SK-N-MC (cell line): ENCODE measurements around the gene MPPED2.

Experiments used
- DNase-seq: peaks from one replicate; pipeline ENCODE4 v3.0.0-alpha.2; 2011; ENCODE audit warnings: low read depth, low spot score
- H3K27ac ChIP-seq: fragments of 200-600 bp; sonication (generic); 2 replicates; pipeline ENCODE4 v1.5.1; 2016; ENCODE audit warnings: mixed run types
- H3K36me3 ChIP-seq: fragments of 200-600 bp; sonication (generic); 2 replicates; pipeline ENCODE4 v1.6.1; 2017; ENCODE audit warnings: antibody characterized with exemption, low read length, mixed read lengths; ENCODE audit not compliant: insufficient read depth
- H3K4me3 ChIP-seq: fragments of 200-600 bp; sonication (generic); 2 replicates; pipeline ENCODE4 v1.5.1; 2016
- H3K9ac ChIP-seq: fragments of 200-600 bp; sonication (generic); 2 replicates; pipeline ENCODE4 v1.8.0; 2017; ENCODE audit warnings: mixed run types, mixed read lengths; ENCODE audit not compliant: insufficient read length
- H3K9me3 ChIP-seq: fragments of 200-600 bp; sonication (generic); 2 replicates; pipeline ENCODE4 v1.6.1; 2017; ENCODE audit warnings: low read depth, mild to moderate bottlenecking, antibody characterized with exemption, low read length, moderate library complexity, mixed read lengths
- EZH2 ChIP-seq: fragments of 200-600 bp; sonication (generic); IDR thresholded peaks from one replicate; pipeline ENCODE4 v1.6.1; 2017; ENCODE audit warnings: antibody characterized with exemption
- FOXP2 ChIP-seq: optimal IDR thresholded peaks from 2 replicates; pipeline ENCODE3; 2011; ENCODE audit warnings: mild to moderate bottlenecking, moderate library complexity; ENCODE audit not compliant: insufficient read depth; ENCODE audit errors: extremely low read length, control extremely low read depth
- POLR2AphosphoS5 ChIP-seq: IDR thresholded peaks from 2 replicates; pipeline ENCODE4 v1.6.1; 2012; ENCODE audit warnings: mild to moderate bottlenecking, low read depth, low read length, borderline replicate concordance

MPPED2 gene

DNA sequence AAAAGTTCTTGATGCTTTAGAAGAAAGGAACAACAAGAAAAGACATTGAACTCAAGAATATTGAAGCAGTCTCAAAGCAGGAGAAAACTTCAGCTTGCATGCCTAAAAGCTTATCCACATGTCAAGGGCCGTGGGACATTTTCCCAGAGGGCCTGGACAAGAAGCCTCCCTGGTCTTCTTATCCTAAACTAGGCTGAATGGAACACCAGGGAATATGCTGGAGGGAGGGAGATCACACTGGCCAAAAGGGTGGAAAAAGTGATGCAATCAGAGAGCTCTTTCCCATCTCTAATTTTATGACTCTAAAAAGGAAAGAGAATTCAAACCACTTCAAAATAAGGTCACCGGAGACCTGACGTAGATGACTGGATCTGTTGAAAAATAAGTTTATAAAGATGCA lies 107.2 kb downstream of the MPPED2 start:
- Histone ChIP-seq H3K27ac (no peak overlapping the region), H3K9me3 (no peaks in the 10 kb centered on the region), H3K36me3 (no peaks in the 10 kb centered on the region), H3K9ac (no peak overlapping the region), H3K4me3 (no peak overlapping the region)
- DNase-seq: no peak
- TF ChIP-seq POLR2AphosphoS5: no peak
- TF ChIP-seq FOXP2: no peak
- no peak for TF ChIP-seq EZH2

DNA sequence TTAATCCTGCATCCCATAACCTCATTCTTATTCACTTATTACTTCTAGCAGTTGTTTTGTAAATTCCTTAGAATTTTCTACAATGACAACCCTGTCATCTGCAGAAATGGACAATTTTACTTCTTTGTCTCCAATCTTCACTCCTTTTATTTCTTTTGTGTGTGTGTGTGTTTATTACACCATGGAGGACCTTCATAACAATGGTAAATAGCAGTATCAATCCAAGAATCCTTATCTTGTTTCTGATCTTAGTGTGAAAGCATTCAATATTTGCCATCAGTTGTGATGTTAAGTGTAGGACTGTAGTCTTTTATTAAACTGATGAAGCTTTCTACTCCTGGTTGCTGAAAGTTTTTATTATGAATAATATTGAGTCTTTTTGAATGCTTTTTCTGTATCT lies 109.1 kb downstream of the MPPED2 start:
- Histone ChIP-seq H3K9me3 (no peaks in the 10 kb centered on the region), H3K27ac (no peak overlapping the region), H3K4me3 (no peak overlapping the region), H3K36me3 (no peaks in the 10 kb centered on the region), H3K9ac (no peak overlapping the region)
- TF ChIP-seq FOXP2: no peak
- no peak for DNase-seq

DNA sequence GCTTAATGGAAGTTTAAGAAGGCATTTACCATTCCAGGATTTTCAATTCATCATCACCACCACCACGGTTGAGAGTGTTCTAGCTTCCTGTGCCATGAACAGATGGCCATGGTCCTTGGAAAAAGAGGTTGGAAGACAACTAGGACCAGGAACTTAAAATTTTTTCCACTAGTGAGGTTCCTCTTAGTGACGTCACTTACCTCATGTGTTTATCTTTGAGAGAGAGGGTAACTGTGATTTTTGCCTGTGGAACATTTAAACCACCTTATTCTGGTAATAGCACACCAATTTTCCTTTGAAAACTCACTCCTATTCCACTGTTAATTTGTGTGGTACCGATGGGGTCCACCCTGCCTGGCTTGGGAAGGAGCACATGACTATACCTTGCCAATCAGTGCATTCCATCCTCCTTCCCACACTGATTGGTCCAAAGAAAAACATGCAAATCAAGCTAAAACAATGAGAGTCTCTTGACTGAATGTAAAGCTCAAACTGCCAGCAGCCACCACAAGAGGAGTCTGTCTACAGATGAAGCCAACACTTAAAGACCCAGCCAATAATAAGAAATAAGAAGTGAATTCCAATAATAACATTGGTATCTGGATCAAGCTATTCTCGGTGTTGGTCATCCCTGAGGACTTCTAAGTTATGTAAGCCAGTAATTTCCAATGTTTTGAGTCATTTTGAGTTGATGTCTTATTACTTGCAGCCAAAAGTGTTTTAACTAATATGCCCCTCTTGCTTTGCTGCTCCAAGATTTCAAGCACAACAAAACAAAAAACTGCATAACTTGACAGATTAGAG lies 111.8 kb downstream of the MPPED2 start:
- no peak for DNase-seq
- H3K9ac ChIP-seq: no peak overlapping the region
- no peak for TF ChIP-seq FOXP2
- no peak for TF ChIP-seq EZH2
- no peak for TF ChIP-seq POLR2AphosphoS5
- no peak overlapping the region for H3K27ac ChIP-seq
- H3K36me3 ChIP-seq: no peaks in the 10 kb centered on the region
- no peak overlapping the region for H3K4me3 ChIP-seq
- no peaks in the 10 kb centered on the region for H3K9me3 ChIP-seq

DNA sequence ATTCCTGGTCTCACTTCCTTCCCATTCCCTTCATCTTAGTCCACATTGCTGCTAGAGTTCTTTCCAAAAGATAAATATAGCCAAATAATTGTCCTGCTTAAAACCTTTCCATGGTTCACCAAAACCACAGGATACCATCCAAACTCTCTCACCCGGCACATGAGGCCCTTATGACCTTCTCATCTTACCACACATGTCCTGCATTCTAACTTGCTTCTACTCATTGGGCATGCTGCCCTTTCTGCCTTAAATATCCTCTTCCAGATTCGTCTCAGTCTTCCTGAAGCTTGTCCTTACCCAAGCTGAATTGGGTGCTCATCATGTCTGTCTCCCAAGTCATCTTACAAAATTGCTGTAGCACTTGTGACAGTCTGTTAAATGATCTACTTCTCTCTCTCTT lies 114.9 kb downstream of the MPPED2 start:
- TF ChIP-seq EZH2: no peak
- no peak for TF ChIP-seq POLR2AphosphoS5
- TF ChIP-seq FOXP2: no peak
- DNase-seq: no peak
- Histone ChIP-seq H3K9me3 (no peaks in the 10 kb centered on the region), H3K27ac (no peak overlapping the region), H3K36me3 (no peaks in the 10 kb centered on the region), H3K4me3 (no peak overlapping the region), H3K9ac (no peak overlapping the region)

DNA sequence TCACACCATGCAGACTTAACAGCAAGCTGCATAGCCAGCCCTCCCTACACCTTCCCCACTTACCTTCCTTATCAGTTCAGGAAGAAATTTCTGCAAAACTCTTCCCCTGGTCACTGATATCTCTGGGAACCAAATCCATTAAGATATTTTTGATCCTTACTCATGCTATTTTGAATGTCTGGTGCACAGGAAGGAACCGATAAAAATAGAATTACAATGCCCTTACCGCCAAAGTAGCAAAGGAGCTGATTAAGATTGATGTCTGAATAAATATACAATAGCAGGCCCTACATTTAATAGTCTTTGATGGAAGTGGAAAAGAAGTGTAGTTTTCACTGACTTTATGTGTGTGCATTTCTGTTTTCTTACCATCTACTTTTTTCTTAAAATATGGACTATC lies 117.3 kb downstream of the MPPED2 start:
- H3K4me3 ChIP-seq: no peak overlapping the region
- DNase-seq: no peak
- H3K9ac ChIP-seq: no peak overlapping the region
- no peaks in the 10 kb centered on the region for H3K9me3 ChIP-seq
- H3K36me3 ChIP-seq: no peaks in the 10 kb centered on the region
- TF ChIP-seq EZH2 (no peak), POLR2AphosphoS5 (no peak), FOXP2 (no peak)
- H3K27ac ChIP-seq: no peak overlapping the region

DNA sequence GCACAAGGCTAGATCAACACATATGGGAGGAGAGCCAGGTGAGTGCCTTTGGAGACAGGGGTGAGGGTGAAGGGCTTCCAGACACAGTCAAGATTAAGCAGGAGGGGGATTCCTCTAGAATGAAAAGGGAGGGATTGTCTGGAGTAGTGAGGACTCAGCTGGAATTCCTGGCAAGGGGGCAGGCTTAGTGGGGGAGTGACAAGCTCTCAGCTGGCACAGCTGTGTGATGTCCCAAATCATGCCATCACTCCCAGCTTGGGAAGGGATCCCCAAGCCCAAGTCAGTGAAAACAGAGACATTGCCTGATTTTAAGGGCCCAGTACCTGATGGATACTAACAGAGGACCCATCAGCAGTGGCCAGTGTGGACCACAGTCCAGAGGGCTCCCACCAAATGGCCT lies 119.0 kb downstream of the MPPED2 start:
- Histone ChIP-seq H3K36me3 (no peaks in the 10 kb centered on the region), H3K4me3 (no peak overlapping the region), H3K9ac (no peak overlapping the region), H3K9me3 (no peaks in the 10 kb centered on the region), H3K27ac (no peak overlapping the region)
- TF ChIP-seq EZH2 (no peak), POLR2AphosphoS5 (no peak), FOXP2 (no peak)
- DNase-seq: no peak

DNA sequence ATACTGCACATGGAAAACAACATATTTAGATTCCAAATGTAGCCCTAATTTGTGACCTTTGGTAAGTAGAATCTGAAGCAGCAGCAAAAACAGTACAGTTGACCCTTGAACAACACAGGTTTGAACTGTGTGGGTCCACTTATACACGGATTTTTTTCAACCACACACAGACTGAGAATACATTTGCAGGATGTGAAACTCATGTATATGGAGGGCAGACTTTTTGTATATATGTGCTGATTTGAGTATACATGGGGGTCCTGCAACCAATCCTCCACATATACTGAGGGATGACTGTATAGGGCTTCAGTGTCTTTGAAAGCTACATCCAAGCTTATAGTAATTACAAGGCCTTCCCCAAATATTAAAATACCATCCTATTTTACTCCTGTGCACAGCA lies 120.5 kb downstream of the MPPED2 start:
- Histone ChIP-seq H3K9me3 (no peaks in the 10 kb centered on the region), H3K36me3 (no peaks in the 10 kb centered on the region), H3K27ac (no peak overlapping the region), H3K4me3 (no peak overlapping the region), H3K9ac (no peak overlapping the region)
- DNase-seq: no peak
- TF ChIP-seq EZH2 (no peak), POLR2AphosphoS5 (no peak), FOXP2 (no peak)

DNA sequence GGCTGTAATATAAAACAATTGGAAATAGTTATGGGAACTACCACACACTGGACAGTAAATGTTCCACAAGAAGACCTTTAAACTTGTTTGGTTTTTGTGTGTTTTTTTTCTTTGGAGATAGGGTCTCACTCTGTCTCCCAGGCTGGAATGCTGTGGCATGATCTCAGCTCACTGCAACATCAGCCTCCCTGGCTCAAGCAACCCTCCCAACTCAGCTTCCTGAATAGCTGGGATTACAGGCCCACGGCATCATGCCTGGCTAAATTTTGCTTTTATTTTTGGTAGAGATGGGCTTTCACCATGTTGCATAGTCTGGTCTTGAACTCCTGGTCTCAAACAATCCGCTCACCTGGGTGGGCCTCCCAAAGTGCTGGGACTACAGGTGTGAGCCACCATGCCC lies 121.0 kb downstream of the MPPED2 start:
- Histone ChIP-seq H3K9ac (no peak overlapping the region), H3K9me3 (no peaks in the 10 kb centered on the region), H3K27ac (no peak overlapping the region), H3K36me3 (no peaks in the 10 kb centered on the region), H3K4me3 (no peak overlapping the region)
- DNase-seq: no peak
- TF ChIP-seq POLR2AphosphoS5: no peak
- TF ChIP-seq EZH2: no peak
- no peak for TF ChIP-seq FOXP2

DNA sequence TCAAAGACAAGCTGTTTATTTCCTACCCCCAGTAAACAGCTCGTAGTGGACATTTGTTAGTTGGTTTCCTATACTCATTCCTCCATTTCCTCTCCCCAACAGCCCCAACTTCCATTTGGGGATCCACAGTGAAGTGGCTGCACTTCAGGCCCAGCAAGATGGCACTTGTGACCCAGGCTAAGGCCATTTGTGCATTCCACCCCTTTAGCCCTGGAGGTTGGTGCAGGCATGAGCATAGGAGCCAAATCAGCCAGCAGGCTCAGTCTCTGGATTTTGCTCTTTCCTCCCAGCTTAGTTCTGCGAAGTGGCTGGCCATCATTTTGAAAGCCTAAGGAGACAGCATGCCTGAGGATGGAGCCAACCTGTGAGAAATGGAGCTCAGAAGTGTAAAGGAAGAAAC lies 122.9 kb downstream of the MPPED2 start:
- Histone ChIP-seq H3K9me3 (no peaks in the 10 kb centered on the region), H3K9ac (no peak overlapping the region), H3K4me3 (no peak overlapping the region), H3K36me3 (no peaks in the 10 kb centered on the region), H3K27ac (no peak overlapping the region)
- TF ChIP-seq FOXP2 (no peak), EZH2 (no peak), POLR2AphosphoS5 (no peak)
- DNase-seq: no peak
